HG02759 (cell line): ENCODE results near the gene ARPP21.
"Not testable (repeated sequence)": the region's sequence is repeated elsewhere in the genome, so short reads cannot be mapped to it uniquely, and the experiment has no call there.

Experiments
- ATAC-seq: cut with Tn5 transposase; IDR thresholded peaks from one replicate; pipeline ENCODE4 v1.9.1; 2021; ENCODE audit warnings: mild to moderate bottlenecking, moderate library complexity; ENCODE audit not compliant: unreplicated experiment

Gene ARPP21

DNA sequence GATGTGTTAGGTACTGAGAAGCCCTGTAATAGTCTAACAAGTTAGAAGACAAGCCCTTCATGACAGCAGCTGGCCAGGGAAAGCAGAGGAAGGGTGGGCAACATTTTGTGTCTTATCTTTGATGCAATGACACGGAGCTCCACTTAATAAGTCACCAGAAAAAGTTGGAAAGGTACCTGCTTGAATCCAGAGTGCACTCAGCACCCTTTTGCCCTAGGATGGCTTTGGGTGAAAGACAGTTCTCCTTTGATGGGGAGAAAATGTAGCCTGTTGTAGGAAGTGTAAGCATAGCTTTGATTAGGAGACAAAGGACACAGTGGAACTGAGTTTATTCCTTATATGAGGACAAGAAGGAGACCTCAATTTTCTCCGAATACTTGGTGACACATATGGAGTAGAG is 137.0 kb downstream of the ARPP21 start:
- no peak for ATAC-seq

DNA sequence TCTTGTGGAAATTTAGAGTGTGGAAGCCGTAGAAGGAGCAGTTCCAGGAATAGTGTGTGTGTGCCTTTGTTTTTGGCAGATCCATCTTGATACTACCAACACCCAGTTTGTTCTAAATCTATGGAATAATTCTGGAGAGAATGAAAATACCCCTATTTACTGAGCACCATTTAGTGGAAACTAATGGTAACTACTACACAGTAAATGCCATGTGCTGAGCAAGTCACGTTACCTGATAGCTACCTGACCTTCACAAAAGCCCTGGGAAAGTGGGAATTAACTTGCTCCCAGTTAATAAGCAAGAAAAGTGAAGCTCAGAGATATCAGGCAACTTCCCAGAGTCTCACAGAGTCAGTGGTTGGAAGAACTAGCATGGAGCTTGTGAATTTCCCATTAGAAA is 137.7 kb downstream of the ARPP21 start:
- no peak for ATAC-seq

DNA sequence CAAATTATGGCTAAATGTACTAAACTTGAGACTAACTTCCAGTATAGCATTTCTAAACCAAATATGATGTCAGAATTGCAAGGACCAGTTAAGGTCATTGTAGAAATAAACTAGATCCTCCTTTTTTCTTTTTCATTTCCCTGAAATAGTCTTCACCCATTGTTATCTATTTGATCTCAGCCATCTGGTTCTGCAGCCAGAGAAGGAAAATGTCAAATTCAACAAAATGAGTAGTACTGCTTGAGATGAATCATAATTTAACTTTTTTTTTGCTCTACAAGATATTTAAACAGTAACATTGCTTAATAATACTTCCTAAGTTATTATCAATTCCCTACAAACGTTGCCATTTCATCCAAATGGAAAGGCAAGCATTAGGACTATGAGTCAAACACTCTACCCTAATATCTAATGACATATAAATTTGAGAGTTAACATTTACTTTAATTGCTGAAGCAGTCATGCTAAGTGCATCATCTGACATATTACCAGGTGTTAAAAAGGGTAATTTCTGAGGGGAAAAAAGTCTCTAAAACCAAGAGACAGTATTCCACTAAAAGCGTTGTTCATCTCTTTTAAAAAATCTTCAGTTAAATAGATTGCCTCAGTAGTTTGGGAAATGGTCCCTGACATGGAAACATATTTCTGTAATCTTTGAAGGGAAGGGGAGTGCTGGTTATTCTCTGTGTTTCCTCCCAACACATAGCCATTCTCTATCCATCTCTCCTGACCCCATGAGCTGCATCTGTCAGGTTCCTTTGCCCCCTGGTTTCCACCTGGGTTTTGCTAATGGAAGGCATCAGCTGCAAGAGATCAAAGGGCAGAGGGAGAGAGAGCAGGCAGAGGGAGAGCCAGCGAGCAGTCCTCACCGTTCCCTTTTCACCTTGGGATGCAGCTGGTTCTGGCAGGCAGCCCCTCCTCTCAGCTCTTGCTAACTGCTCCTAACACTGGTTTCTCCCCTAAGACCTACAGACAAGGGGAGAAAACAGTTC is 138.5 kb downstream of the ARPP21 start:
- no peak for ATAC-seq

DNA sequence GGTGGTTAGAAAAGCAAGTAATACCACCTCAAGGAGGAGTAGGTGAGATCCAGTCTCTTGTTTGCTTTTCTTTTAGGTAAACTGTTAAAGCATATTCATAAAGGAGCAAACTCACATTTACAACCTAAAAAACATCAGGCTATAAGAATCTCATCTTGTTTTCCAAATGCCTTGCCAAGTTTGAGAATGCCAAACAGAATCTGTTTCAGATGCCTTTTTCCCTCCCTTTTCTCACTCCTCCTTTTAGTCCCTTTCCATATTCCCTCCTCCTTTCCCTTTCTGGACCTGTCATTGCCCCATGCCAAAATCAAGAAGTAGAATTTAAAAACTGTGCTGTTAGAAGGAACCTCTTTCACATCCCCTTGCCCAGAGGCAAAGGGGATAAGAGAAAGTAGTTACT is 140.3 kb downstream of the ARPP21 start:
- ATAC-seq = no peak

DNA sequence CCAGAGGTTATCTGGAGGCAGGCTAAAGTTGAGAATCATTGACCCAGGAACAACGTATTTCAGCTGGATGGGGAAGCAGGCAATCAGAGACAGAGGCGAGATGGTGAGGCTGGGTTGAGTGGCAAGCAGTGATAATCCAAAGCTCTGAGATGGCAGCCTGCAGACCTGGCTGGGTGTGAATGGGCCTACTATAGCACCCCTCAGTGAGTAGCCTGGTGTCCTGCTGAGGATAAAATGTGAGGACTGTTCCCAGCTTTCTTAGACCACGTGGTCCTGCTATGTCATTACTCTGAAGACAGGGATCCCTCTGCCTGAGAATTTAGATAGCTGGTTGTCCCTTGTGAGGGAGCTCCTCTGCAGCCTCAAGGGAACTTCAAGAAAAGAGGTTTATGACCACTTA is 141.5 kb downstream of the ARPP21 start:
- ATAC-seq = no peak

DNA sequence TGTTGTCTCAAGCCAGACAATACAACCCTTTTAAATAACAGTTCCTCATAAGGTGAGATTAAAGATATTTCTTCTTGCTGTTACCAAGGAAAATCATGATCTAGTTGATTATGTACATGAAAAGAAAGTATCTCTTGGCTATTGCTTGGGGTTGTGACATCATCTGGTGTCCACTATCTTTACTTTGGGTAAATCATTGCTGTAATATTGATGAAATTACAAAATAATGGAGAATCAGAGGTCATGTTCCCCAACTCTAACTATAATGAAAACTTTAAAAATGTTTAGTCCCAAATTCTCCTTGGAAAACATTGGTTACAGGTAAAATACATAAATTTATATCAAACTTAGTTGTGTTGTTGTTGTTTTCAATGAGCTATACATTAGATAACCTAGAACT is 142.2 kb downstream of the ARPP21 start:
- no peak for ATAC-seq

DNA sequence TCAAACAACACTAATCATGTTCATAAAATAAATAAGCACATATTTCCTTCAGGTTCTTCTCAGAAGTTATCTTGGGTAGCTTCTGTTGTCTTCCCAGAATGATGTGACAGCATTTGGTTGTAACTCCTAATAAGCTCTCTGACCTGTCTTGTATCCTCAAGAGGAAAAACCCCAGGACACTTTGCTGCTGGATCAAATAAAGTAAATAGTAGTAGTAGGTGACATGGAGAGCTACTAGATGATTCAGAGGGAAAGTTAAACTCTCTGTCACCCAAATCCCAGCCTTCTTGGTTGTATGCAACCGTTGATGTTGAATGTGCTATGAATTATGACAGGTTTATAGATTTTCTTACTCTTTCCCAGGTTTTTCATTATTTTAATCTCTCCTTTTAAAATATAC is 143.0 kb downstream of the ARPP21 start:
- no peak for ATAC-seq

DNA sequence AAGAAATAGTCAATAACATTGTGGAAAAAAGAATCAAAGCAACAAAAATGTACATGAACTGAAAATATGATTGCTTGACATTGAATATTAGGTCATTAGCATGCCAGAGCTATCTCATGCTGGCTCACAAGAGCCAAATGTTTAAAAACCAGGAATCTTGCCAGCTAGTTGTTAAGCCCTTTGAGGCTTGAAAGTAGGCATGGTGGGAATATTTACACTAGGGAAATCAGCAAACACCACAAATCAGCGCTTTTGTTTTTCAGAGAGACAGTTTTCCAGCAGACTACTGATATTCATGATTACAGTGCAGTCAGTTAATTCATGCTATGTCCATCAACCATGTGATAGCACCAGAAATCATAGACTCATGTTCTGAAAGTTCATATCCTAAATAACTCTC is 144.8 kb downstream of the ARPP21 start:
- no peak for ATAC-seq

DNA sequence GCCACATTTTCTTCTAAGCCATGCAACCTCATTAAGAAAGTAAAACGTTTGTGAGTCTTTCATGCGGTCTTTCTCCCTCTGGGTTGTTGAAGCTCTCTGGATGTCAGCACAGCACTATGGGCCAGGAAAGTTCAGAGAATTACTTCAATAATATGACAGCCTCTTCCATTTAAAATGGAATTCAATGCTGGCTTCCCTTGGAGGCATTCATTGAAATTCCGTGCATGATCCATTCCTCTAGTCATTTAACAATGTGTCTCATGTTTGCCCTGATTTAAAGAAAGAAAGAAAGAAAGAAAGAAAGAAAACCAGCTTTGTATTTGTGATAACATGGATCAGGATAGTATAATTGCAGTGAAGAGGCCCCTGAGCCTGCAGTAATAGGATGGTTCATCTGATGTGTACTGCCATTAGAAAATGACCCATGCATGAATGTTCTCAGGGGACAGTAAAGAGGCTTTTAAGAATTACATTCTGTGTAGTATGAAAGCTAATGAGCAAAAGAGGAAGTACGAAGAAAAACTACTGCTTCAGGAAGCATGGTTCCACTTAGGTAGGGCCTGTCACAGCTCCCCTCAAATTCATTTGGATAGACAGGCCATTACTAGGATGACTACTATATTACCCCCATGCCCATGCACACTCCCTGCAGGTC is 146.0 kb downstream of the ARPP21 start:
- no peak for ATAC-seq

DNA sequence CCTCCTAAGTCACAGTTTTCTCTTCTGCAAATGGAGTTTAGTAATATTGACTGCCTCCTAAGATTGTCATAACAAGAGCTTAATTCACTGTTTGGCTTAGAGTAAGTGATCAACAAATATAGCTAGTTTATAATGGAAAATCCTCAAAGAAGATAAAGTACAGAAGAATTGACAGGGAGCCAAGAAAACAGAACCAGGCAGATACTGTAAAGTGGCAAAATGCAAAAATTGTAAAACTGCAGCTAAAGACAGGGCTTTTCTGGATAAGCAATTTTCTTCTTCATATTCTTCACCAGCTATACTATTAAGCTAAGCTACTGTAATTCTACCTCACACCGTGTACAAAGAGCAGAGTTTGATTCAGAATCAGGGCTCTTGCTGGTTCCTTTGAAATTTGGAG is 148.6 kb downstream of the ARPP21 start:
- no peak for ATAC-seq

DNA sequence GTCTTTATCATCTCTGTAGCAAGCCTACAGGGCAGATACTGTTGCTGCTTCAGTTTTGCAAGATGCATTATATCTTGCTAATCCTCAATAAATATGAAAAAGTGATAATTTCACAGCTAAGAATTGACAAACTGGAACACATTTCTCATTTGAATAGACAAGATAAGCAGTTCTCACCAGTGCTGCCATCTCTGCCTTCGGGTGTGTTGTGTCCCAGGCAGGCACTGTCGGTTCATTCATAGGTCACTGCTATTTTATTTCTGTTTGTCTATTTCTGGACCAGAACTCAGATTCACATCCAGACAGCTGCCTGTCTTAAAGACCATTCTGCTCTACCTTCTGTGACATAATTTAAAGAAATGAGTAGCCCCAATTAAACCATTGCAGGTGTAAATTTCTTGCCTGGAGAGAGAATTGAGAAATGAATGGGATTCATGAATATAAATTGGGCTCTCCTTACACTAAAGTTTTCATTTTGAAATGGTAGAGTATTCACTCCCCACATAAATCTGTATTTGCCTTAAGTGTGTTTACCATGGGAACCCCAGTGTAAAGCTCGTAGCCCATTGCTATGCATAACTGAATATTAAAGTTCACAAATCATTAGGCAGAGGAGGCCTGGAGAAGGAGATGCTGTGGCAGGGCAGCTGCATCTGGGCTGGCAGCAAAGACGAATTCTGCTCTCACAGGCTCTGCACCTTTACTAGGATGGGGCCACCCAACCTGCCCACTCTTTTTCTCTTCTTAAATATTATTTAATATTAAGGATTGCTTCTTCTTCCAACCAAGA is 149.9 kb downstream of the ARPP21 start:
- no peak for ATAC-seq

DNA sequence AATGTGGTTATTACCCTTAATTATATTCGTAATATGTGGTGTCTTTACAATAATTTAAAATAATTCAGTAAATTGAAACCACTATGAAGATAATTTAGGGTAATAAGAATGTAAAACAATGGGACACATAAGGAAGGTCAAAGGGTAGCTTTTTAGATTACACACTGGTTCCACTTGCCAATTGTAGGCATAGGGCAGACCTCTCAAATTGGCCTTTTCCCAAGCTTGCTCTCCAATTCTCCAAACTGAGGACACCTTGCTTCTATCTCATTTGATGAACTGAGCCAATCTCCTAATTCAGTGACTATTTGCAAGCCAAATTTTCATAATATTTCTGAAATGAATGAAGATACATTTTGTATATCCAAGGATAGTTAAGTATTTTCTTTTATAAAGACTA is 151.4 kb downstream of the ARPP21 start:
- ATAC-seq = no peak

DNA sequence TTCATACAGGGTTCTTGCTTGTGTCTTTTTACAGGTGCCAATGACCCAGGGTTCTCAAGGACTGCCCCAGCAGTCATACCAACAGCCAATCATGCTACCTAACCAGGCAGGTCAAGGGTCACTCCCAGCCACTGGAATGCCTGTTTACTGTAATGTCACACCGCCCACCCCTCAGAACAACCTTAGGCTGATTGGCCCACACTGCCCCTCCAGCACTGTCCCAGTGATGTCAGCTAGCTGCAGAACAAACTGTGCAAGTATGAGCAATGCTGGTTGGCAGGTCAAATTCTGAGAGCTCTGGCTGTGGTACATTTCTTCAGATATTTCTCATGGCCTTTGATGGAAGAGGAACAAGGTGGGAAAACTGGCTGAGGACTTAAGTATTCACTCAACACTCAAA is 154.3 kb downstream of the ARPP21 start:
- no peak for ATAC-seq

DNA sequence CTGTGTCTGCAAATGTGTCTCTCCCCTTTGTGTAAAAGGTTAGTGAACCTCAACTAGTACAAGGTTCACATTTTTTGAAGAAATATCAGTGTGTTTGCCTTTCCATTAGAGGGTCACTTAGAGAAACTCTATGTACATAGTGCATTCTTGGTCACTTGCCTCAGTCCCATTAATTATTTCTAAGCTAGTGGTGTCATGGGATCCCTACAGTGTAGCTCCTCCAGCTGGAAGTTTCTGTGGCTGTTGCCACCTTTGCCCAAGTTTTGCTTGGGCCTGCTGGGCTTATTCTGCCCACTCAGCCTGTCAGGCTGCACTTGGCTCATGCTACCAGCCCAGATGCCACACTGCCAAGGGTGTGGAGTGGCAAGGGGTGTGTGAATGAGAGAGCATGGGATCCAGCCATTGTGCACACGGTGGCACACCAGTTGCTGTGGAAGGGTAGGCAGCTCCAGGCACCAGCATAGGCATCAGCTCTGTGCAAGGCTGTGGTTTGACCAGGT is 161.7 kb downstream of the ARPP21 start:
- ATAC-seq = no peak

DNA sequence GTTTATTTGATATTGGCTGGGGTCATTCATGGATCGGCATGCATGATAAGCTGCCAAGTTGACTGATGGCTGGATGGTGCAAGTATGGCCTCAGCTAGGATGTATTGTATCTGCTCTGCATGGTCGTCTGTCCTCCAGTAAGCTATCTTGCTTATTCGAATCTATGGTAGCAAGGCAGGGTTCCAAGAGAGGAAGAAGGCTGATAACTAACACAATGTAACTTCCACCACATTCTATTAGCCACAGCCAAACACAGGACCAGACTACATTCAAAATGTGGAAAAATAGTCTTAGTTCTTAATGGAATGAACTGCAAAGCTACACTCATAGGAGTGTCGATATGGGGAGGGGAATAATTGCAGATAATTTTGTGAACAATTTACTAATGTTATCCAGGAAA is 175.2 kb downstream of the ARPP21 start:
- ATAC-seq = no peak

DNA sequence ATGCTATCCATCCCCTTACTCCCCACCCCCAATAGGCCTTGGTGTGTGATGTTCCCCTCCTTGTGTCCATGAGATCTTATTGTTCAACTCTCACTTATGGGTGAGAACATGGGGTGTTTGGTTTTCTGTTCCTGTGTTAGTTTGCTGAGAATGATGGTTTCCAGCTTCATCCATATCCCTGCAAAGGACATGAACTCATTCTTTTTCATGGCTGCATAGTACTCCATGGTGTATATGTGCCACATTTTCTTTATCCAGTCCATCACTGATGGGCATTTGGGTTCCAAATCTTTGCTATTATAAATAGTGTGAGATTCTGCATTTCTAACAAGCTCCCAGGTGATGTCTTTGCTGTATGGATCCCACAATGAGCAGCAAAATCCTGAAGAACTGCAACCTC is 176.5 kb downstream of the ARPP21 start:
- not testable (repeated sequence) for ATAC-seq

DNA sequence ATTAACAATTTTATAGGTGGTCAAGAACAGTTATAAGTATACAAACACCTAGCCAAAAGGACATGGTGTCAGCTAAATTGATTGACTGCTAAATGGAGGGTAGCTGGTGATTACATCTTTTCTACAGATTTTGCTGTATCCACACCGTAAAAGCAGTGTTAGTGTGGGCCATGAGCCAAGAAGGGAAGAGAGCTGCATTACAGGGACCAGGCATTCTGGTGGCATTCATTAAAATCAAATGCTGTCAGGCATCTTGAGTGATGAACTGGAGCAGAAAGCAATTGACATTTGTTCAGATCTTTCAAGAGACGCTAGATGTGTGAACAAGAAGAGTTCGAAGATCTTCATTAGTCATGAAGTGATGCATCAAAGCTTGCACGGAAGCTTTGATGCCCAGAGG is 177.9 kb downstream of the ARPP21 start:
- ATAC-seq = no peak

DNA sequence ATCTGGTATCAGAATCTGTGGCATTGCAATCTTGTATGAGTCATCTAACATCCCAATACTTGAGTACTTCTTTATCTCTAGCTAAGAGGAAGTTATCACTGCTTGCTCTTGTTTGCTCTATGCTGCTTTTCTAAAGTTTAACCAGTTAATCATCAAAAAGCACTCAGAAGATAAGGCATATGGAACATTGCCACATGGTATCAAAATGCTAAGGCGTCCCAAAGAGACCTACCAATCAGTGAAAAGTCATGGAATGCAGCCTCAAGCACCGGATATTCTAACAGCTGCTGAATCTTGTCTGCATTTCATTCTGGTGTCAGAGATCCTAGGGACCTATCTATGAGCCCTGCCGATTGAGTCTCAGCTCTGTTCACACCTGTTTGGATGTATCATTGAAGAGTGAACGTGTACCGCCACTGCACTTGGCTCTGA is 192.8 kb downstream of the ARPP21 start:
- no peak for ATAC-seq
